NCI-H2029 (cell line): Measurements from ENCODE around the gene NAALADL2.
"Not testable (repeated sequence)": the region's sequence is repeated elsewhere in the genome, so short reads cannot be mapped to it uniquely, and the experiment has no call there.

Source experiments
- DNase-seq: peaks from one replicate; lab custom pipeline; 2025; lab: John Stamatoyannopoulos, UW

NAALADL2 gene

DNA sequence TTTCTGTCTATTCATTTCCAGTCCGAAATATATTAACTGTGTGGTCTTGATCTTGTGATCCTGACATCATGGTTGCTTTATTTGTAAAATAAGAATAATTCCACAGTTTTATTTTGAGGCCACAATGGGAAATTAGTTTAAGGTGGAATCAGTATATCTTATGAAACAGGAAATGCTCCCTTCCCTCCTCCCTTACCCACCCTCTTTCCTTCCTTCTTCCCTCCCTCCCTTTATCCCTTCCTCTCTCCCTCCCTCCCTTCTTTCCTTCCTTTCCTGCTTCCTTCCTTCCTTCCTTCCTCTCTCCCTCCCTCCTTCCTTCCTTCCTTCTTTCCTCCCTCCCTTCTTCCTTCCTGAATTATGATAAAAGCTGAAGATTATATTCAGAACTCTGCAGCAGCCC lies 452.3 kb downstream of the NAALADL2 start:
- no peak for DNase-seq

DNA sequence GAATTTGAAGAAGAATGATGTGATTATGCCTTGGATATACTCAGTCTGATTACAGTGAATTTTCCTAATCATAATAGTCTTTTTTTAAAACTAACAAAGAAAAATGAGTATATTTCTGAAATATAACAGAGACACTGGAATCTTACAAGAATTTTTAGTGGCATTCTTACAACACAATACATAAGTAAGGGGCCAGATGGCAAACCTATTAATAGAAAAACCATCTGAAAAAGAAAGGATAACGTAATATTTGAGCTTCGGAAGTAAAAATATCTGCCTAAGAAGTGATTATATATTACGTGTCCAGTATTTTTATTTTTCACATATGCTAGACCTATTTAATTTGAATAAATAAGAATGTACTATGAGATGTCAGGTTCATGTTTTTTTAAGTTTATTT lies 452.8 kb downstream of the NAALADL2 start:
- no peak for DNase-seq

DNA sequence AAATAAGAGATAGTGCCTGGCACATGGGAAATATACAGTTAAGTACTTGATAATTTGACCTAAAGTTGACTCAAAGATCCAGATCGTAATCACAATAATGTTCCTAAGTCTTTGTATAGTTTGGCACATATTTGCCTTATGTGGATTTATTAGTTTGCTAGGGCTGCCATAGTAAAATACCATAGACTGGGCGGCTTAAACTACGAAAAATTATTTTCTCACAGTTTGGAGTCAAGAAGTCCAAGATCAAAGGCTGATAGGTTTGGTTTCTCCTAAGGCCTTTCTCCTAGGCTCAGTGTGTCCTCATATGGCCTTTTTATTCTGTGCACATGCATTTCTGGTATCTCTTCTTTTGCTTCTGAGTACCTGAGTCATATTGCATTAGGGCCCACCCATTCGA lies 453.7 kb downstream of the NAALADL2 start:
- no peak for DNase-seq

DNA sequence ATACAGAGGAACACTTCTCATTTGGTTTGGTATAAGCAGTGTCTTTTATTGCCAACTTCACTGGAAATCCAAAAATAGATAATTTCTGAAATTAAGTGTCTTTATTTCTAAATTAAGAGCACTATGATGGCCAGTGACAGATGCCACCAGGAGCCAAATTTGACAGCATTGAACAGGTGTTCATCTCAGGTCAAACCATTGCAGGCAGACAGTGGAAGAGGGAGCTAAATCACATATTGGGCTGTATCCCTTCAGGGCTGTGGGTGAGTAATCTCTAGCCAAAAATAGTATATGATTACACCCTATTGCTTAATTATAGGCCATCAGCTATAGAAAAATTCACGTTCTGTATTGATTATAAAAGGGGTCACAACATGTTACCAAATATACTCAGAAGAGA lies 457.7 kb downstream of the NAALADL2 start:
- no peak for DNase-seq

DNA sequence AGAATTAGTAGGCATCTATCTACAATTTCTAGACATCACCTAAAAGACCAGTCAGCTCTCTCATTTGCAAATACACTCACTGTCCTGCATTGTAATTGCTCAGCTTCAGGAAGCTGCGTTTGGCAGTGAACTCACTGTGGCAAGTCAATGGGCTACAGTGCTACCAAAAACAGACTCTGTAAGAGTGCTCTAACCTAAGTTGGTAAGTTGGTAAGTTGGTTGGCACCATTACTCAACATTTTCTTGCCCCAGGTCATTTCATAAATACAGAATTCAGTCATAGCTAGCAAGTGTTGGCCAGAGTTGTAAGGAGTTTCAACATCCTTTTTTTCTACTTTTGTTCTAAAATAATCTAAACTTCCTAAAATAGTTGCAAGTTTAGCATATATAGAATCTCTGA lies 466.3 kb downstream of the NAALADL2 start:
- DNase-seq = no peak

DNA sequence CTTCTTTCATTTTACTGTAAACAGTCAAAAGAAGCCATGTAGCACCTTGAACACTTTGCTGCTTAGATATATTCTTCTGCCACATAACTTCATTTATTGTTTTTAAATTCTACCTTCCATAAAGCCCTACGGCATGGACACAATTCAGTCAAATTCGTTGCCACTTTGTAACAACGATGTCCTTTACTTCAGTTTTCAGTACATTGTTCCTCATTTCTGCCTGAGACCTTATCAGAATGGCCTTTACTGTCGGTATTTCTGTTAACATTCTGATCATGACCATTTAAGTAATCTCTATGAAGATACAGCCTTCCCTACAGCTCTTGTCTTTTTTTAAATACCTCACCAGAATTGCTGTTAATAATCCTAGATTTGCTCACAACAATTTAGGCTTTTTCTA lies 466.9 kb downstream of the NAALADL2 start:
- no peak for DNase-seq

DNA sequence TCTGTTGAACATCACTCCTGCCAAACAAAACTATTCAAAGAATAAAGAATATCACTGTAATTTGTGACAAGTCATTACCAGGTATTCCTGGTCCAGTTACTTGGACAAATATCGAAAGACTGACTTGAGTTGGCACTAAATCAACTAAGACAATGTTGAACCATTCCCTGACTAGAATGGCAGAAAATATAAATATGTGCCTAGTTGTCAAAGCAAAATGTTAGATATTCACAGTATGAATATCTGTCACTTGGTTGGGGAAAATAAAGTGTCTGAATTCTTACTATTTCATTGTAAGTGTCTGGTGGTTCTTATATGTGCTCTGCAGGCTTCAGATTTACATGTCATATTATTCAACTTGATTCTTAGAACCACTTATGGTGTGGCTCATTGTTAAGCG lies 470.2 kb downstream of the NAALADL2 start:
- DNase-seq = no peak

DNA sequence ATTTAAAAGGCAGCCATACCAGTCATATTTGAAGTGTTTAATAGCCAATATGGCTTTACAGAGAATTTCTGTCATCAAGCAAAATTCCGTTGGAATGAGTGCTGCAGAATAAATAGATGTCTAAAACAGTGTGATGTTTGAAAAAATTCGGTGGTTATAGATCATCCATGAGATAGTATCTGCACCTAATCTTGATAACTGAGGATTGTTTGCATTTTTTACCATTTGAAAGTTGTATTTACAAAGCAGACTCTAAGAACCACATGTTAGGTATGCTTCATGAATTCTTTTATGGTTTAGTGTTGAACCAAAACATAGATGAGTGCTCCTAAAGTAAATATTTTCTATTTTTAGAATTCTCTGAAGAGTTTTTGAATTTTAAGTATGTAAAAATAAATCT lies 476.1 kb downstream of the NAALADL2 start:
- peak; percentile 9 for DNase-seq

DNA sequence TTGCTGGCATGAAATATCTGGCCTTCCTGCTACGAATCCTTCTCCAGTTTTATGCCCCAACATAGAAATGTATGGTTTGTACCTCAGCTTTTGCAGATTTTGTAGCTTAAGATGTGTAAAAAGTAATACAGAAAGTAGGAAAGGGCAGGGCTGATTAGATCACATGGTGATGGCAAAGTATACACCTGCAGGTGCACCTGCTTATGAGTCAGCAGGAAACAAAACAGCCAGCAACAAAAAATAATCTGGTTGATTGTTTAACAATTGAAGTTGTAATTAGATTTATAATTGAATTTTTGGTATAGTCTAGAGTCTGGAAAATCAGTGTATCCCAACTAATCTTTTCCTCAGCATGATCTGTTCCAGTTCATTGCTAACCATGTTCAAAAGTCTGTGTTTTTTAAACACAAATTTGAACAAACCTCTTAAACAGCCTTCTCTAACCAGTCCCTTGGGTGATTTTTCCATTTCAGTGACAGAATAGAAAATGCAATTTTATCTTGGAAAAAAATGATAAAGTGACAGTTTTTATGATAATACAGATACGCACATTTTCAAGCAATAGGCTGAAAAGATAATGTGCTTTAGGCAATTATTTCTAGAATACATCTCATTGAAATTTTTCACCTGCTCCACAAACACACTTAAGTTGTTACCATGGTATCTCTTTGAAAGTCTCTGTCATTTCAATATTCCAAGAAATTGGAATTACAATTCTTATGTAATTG lies 477.4 kb downstream of the NAALADL2 start:
- peak; percentile 72 for DNase-seq

DNA sequence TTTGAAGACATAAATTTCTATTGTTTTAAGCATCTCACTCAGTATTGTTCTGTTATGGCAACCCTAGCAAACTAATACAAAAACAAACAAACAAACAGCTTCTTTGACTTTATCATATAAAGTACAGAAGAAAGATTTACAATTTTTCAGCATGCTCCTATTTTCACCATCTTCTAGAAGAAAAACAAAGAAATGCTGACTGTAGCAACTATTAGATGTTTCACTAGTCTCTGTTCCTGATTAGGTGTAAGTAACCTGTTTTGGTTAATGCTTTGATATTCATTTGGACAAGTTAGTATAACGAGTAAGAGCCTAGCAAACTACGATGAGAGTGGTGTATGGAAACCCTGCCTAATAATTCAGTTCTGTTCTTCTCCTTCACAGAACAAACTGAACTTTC lies 478.5 kb downstream of the NAALADL2 start:
- no peak for DNase-seq

DNA sequence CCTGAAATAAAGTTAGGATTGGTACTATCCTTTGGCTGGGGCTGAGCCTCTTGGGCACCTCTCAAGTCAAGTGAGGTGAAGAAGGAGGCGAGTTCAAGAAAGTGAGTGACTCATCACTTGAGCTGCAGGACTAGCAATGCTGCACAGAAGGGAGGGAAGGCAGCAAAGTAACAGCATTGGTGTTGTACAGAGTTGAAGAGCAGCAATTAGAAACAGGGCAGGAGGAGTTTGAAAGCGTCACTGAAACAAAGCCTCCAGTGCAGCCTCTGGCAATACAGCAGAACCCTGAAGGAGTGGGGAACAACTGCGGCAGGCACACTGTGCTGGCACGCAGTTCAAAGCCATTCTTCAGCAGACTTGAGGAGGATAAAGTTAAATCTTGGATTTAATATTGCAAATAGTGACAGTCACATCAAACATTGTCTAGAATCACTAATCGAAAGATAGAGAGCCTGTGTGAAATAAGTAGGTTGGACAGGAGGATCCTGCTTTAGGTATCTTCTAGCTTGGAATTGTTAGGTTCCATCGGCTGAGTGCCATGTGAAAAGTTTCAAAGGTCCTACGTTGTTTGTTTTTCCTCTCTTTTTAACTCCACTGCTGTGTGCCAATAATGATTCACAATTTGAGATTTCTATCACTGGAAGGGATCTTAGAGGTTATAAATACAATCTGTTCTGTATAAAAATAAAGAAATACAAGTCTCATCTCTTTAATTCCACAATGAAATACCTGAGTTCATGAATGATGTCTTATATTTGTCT lies 479.8 kb downstream of the NAALADL2 start:
- DNase-seq = no peak

DNA sequence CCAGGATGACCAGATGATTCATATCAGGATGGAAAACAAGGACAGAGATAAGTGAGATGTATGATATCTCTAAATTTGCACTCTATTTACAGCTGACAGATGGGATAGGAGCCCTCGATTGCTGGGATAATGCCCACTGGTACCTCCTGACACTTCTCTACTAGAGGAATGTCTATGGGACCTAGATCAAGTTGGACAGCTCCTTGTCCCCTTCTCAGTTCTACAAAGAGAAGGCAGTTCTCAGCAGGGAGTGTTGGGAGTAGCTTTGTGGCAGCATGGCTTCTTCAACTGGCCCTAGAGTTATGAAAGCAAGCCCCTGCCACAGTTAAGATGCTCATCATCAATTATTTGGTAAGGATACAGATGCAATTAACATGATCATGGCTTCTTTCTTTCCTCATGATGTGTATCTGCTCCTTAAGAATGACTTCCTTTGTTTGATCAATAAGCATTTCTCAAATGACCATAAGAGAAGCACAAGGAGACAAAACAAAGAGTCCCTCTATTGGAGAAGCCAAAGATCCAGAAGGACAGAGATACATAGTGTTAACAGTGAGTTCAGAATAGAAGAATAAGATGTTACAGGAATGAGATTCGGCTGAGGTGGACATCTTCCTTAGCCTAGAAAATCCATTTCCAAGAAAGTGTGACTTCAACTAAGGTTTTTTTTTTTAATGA lies 481.3 kb downstream of the NAALADL2 start:
- DNase-seq = no peak

DNA sequence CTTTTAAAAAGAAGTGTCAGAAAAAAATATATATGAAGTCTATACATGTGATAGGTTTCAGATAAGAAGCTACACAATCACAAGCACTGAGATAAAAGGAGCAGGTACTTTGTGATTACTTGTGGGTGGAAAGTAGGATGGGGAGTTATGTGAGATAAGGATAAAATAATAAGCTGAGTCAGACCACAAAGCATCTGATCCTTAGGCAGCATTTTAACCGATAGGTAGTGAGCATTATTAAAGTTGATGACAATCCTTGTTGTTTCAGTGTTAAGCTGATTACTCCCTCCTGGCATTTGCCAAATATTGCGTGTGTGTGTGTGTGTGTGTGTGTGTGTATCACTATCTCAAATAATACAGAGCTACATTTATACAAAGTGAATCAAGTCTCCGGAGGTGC lies 483.1 kb downstream of the NAALADL2 start:
- no peak for DNase-seq

DNA sequence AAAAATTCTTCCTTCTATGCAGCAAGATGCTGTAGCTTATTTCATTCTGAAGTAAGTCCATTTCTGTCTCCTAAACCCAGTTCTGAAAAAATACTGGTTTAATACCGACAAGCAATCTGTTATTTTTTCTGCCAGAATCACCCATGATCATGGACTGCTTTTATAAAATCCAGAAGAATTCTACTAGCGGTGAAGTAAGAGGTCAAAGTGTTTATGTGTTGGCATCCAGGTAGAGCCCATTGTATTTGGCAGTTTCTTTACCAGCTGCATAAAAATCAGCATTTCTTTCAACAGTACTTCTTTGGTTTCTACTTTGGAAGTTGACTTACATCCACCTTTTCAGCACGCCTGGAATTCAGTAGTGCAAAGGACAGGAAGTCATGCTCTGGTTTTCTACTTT lies 484.8 kb downstream of the NAALADL2 start:
- no peak for DNase-seq

DNA sequence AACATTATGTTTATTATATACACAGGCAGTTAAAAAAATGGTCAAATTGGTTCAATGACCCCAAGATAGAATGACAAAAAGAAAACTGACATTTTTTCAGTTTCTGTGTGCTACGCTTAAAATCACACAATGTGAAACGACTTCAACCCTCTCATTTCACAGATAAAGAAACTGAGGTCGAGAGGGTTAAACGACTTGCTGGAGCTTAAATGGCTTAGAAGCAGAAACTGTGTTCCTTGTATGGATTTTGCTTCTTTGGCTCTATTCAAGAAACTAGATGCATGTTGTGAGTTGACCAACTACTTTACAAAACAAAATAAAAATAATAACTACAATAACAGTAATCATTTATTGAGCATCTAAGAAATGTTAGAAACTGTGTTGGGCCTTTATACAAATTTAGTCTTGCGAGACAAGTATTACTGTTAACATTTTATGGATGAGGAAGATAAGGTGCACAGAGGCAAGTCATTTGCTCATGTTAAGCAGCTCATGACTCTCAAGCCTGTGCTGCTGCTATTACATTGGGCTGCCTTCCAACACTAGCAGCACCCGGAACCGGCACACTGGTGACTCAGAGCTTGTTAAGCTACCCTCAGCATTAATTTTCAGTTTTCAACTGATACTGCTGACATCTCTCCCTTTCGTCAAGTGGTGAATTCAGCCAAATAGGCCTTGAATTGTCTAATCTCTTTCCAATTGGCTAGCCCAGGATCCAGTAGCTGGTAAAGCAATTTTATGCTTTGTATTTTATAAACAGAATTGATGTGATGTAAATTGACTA lies 487.6 kb downstream of the NAALADL2 start:
- peak; percentile 89 for DNase-seq

DNA sequence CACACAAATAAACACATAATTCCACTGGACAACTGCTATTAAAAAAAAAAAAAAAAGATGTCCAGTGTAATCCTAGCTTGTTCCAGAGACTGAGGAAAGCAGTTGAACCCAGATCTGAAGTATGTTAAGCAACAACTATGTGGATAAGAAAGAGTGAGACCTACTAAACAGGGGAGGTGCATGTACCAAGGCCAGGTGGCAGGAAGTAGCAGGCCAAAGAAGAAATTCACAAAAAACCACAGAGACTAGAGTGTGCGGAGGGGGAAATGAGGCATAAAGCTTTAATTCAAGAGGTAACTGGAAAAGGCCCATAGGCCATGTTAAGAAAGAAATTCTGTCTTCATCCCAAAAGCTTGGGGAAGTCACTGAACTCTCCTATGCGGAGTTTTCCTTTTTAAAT lies 490.0 kb downstream of the NAALADL2 start:
- DNase-seq = no peak

DNA sequence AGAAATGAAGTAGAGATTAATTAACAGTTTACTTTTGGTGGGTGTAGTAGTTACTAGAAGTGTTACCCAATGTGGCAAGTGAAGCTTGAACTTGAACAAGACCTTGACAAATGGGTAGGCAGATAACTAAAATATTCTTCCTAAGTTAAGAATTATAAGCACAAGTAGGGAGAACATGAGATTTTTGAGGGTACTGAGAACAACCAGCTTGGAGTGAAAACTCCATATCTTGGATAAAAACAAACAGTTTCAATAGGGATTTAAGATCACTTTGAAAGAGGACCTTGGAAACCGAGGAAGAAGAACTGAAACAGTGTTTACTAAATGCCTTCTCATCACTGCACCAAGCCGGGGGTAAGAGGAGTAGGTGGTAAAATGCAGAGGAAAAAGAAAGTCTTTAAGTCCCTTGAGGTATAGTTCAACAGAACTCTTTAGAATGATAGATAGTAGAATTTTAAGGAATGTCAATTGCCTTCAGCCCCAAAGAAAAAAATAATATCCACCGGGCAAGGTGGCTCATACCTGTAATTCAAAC lies 496.7 kb downstream of the NAALADL2 start:
- no peak for DNase-seq

DNA sequence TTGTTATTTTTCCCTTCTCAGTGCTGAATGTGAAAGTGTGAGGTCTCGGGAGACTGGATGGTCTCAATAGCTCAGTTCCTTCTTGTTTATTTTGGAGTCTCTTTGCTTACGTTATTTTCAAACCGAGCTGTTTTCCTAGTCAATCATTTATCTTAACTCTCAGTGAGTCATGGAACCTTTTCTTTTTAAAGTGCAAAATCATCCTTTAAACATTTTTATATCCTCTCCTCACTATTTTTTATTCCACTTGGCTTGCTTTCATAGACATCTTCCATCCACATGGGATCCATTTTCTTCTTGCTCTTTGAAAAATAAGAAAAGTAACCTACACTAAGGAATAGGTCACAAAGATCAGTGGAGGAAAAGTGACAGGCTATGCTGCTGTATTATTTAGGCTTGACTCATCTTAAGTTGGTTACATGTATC lies 497.8 kb downstream of the NAALADL2 start:
- no peak for DNase-seq

DNA sequence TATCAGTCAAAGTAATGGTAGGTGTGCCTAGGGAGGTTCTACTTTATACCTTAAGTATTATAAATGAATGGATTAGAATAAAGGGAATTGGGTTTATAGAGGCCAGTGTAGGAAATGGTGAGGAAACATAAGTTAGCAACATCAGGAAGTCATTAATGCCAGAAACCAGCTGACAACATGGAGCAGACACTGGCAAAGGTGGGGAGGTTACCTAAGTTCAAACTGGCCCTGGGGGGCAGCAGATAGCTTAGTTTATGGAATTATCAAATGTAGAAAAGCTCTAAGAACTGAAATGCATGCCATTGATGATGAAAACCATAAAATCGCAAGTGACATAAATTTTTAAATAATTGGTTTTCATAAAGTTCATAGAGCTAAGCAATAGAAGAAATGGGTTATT lies 498.6 kb downstream of the NAALADL2 start:
- DNase-seq = no peak

DNA sequence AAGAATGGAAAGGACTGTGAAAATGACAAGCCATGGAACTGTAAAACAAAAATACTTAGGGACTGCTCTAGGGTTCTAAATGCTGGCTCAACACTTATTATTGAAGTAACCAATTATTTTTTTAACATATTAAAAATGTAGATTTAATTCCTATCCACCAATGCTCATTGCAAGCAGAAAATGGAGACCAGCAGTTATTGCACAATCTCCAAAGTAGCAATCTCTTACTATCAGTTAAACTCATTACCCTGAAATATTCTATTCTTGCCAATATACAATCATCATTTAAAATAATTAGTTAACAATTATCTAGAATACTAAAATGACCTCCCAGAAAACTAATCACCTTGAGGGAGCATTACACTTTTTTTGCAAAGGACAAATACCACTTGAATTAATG lies 499.8 kb downstream of the NAALADL2 start:
- DNase-seq = no peak

DNA sequence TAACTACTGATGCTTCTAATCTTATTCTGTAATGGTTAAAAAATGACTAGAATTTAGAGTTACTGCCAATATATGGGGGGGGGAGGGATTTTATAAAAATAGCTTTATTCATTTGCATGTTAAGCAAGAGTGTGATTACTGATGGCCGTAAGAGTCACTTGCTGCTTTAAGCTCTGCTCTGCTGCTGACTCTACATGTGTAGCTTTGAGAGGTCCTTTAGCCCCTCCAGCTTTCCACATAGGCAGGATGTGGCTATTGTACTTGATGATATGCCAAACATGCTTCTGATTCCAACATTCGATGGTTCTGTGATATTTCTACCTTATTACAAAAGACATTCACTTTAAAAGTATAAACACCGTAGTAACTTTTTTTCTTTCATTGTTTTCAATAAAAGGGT lies 511.3 kb downstream of the NAALADL2 start:
- DNase-seq = peak; percentile 16

DNA sequence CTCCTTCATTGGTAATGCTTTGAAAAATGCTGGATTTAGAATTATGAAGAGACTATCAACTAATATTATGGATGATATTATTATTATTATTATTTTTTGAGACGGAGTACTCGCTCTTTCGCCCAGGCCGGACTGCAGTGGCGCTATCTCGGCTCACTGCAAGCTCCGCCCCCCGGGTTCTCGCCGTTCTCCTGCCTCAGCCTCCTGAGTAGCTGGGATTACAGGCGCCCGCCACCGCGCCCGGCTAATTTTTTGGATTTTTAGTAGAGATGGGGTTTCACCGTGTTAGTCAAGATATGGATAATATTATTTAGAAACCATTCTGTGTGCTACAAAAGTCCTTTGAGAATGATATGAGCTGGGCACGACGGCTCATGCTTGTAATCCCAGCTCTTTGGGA lies 512.1 kb downstream of the NAALADL2 start:
- not testable (repeated sequence) for DNase-seq
